ENCODE measurements around the gene SGPL1. TPM values are rescaled to one million over a fixed set of nuclear protein-coding genes. Genes with fewer than 3 reads are reported as not detected.

SGPL1 gene
- total RNA-seq, 2 experiments from 2014 or later, result 28.2 to 31.8 TPM

DNA sequence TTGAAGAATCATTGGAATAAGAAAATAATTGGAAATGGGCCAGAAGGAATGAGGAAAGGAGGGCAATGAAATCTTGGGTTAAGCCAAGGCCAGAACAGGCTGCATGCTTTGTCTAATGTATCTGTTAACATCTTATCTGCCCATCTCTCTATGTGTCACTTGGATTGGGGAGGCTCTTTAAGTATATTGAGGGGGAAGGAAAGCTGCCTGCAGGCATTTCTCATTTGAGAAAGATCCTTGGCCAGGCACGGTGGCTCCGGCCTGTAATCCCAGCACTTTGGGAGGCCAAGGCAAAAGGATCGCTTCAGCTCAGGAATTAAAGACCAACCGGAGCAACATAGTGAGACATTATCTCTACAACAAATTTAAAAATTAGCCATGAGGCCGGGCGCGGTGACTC is 58.3 kb downstream of the SGPL1 start:
- no peak overlapping the region for H3K27ac Mint-ChIP-seq
- no peaks in the 10 kb centered on the region for H3K36me3 Mint-ChIP-seq
- POLR2A ChIA-PET, result no interaction called here
- DNase-seq (no peak), ATAC-seq (ENCODE audit: low read depth) (no peak)
- H3K4me1 Mint-ChIP-seq, result no peaks in the 10 kb centered on the region
- H3K4me3 Mint-ChIP-seq, result no peak overlapping the region
- H3K27me3 Mint-ChIP-seq, result no peaks in the 10 kb centered on the region
- H3K9me3 Mint-ChIP-seq, result no peaks in the 10 kb centered on the region

DNA sequence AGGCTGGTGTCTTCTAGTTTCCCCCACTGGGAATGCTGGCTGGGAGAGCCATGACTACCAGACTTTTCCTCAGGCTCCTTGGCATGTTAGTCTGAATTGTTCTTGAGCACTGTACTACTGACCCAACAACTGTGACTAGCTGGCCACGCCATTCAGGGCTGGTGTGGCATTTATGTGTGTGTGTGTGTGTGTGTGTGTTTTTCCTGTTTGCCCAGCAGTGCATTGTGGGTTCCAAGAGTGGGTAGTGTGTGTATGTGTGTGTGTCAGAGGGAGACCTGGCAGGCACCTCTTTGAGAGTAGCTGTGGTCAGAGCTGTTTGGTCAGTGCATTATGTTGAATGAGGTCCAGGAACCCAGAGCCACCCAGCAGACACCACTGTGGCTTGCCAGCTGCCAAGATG is 63.5 kb downstream of the SGPL1 start:
- peaks cover 2% of the 10 kb centered on the region for H3K4me1 Mint-ChIP-seq
- no peak for ATAC-seq (ENCODE audit: low read depth)
- POLR2A ChIA-PET, result no interaction called here
- H3K36me3 Mint-ChIP-seq, result peaks cover 2% of the 10 kb centered on the region
- H3K9me3 Mint-ChIP-seq, result no peaks in the 10 kb centered on the region
- H3K27me3 Mint-ChIP-seq, result no peaks in the 10 kb centered on the region
- H3K27ac Mint-ChIP-seq, result no peak overlapping the region
- DNase-seq, result no peak
- no peak overlapping the region for H3K4me3 Mint-ChIP-seq

DNA sequence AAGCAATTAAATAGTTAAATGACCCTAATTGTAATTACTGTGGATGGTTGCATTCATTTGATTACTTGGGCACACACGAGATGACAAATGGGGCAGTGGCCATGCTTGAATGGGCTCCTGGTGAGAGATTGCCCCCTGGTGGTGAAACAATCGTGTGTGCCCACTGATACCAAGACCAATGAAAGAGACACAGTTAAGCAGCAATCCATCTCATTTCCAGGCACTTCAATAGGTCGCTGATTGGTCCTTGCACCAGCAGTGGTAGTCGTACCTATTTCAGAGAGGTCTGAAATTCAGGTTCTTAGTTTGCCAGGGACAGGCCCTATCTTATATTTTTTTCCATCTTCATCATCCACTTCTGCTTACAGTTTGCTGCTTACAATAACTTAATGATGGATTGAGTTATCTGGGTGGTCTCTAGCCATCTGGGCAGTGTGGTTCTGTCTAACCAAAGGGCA is 64.4 kb downstream of the SGPL1 start:
- peak; percentile 89 for ATAC-seq (ENCODE audit: low read depth)
- H3K36me3 Mint-ChIP-seq, result peaks cover 2% of the 10 kb centered on the region
- H3K27me3 Mint-ChIP-seq, result no peaks in the 10 kb centered on the region
- H3K4me1 Mint-ChIP-seq, result peaks cover 2% of the 10 kb centered on the region
- no peaks in the 10 kb centered on the region for H3K9me3 Mint-ChIP-seq
- POLR2A ChIA-PET, result no interaction called here
- peak; percentile 54 for DNase-seq
- no peak overlapping the region for H3K4me3 Mint-ChIP-seq
- H3K27ac Mint-ChIP-seq, result no peak overlapping the region

DNA sequence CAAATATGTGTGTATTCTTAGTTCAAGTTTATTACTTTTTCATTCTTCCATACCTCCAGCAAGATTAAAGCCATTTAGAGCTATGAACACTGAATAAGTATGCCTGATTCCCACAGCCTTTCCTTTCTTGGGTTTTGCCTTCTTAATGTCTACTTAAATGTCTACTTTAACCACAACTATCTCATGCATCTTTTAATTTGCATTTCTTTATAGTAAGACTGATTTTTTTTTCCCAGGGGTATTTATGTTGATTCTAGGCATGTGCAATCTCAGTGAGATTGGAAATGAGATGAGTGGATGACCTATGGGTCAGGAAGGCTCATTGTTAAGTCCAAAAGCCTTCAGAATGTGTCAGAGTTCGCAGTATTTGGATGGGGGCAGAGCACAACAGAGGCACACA is 69.0 kb downstream of the SGPL1 start:
- Mint-ChIP-seq H3K27ac (no peak overlapping the region), H3K36me3 (peaks cover 2% of the 10 kb centered on the region), H3K4me3 (no peak overlapping the region), H3K27me3 (no peaks in the 10 kb centered on the region), H3K9me3 (no peaks in the 10 kb centered on the region), H3K4me1 (peaks cover 16% of the 10 kb centered on the region)
- POLR2A ChIA-PET, result no interaction called here
- no peak for ATAC-seq (ENCODE audit: low read depth)
- no peak for DNase-seq

DNA sequence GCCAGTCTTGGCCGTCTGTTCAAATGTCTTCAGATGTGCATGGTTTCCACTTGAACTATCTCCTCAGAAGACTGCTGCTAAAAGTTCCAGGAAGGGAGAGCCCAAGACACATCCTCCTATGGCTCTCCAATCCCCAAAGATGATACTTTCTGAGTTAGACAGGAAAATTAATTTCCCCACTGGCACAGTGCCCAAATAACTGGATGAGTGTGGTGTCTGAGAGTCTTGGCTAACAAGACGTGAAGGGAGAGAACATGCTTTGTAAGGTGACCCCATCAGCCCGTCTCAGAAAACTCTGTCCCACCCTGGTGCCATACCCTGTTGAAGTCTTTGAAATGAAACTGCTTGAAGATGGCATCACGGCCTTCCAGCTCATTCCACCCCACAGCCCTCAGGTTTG is 69.7 kb downstream of the SGPL1 start:
- no peaks in the 10 kb centered on the region for H3K27me3 Mint-ChIP-seq
- POLR2A ChIA-PET, result no interaction called here
- peaks cover 16% of the 10 kb centered on the region for H3K4me1 Mint-ChIP-seq
- H3K36me3 Mint-ChIP-seq, result peaks cover 2% of the 10 kb centered on the region
- H3K27ac Mint-ChIP-seq, result no peak overlapping the region
- ATAC-seq (ENCODE audit: low read depth) (no peak), DNase-seq (no peak)
- H3K9me3 Mint-ChIP-seq, result no peaks in the 10 kb centered on the region
- H3K4me3 Mint-ChIP-seq, result no peak overlapping the region

DNA sequence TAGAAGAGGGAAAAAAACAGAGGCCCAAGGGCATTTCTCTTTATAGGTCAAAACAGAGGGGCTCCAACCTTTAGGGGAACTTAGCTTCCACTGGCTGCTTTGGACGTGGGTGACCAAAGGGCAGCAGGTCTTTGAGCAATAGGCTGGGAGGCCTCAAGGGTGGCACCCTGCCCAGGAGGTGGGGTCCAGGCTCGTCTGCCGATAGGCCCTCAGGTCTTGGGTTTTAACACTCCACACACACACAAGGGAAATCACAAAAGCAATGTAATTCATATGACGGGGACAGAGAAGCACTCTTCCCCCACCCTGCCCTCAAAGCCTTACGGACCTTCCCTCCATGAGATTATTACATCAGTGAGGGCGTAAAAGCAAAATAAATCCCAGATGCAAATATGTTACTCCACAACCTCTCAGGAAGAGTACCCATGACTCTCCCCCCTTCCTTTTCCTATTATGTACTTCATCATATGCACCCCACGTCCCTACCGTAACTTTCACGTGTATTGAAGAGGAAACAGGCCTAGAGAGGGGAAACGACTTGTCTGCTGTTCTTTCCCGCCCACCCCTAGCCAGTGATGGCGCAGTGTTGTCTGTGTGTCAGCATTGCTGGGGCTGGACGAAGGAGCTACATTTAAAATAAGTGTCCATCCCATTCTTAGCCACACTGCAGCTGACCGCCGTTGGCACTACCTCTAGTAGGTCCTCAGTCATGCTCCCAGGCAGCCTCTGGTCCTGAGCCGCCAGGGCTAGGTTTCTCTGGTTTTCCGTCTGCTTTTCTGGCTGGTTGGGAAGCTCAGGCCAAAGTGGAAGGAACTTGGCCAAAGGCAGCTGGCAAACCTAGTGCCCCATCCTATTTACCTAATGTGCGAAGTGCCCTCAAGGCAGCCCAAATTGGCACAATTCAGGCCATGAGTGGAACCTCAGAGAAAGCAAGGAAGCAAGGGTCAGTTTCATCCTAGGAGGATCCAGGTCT is 70.5 kb downstream of the SGPL1 start:
- POLR2A ChIA-PET, result interaction anchor here (0.6 kb wide), 1 partner anchor 1196 kb away, joined by 3 read pairs; no protein-coding TSS in a partner anchor
- DNase-seq (no peak), ATAC-seq (ENCODE audit: low read depth) (no peak)
- Mint-ChIP-seq H3K4me3 (no peak overlapping the region), H3K27ac (no peak overlapping the region), H3K27me3 (no peaks in the 10 kb centered on the region), H3K36me3 (peaks cover 2% of the 10 kb centered on the region), H3K9me3 (no peaks in the 10 kb centered on the region), H3K4me1 (peaks cover 16% of the 10 kb centered on the region)

DNA sequence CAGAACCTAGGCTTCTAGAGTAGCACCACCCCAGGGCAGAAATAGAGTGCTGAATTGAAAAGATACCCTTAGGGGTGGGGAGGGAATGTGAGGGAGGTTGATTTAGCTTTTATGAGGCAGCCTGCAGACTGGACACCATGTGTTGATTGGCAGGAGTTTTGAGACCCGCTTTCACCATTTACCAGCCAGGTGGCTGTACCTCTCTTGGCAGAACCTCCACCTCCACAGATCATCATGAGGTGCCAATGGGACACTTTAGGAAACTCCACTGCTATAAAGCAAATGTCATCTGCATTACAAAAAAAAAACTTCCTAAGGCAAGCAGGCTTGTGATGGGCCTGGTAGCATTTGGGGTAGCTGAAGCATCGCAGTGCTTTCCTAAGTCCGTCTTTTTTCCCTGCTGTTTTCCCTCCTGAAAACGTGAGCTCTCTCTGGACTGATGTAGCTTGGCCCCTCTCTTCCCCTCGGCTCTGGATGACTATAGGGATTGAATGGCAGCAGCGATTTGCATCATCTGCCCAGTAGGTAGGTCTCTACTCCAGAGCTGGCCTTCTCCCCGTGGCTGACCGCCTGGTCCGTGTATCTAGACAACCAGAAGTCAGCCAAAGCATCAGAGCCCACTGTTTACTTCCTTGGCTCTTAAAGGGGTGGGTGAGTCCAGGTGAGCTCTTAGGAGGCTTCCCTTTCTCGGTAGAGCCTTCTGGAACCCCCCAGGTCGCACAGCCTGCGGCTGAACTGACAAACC is 71.3 kb downstream of the SGPL1 start:
- POLR2A ChIA-PET, result interaction anchor here (0.5 to 0.6 kb wide), 2 partner anchors 293 to 1197 kb away, joined by 3 read pairs; no protein-coding TSS in a partner anchor
- H3K27ac Mint-ChIP-seq, result peak overlapping the region; percentile 73
- H3K4me3 Mint-ChIP-seq, result peak overlapping the region; percentile 76
- no peaks in the 10 kb centered on the region for H3K27me3 Mint-ChIP-seq
- ATAC-seq (ENCODE audit: low read depth) (no peak), DNase-seq (no peak)
- H3K36me3 Mint-ChIP-seq, result peaks cover 2% of the 10 kb centered on the region
- peaks cover 17% of the 10 kb centered on the region for H3K4me1 Mint-ChIP-seq
- H3K9me3 Mint-ChIP-seq, result no peaks in the 10 kb centered on the region

DNA sequence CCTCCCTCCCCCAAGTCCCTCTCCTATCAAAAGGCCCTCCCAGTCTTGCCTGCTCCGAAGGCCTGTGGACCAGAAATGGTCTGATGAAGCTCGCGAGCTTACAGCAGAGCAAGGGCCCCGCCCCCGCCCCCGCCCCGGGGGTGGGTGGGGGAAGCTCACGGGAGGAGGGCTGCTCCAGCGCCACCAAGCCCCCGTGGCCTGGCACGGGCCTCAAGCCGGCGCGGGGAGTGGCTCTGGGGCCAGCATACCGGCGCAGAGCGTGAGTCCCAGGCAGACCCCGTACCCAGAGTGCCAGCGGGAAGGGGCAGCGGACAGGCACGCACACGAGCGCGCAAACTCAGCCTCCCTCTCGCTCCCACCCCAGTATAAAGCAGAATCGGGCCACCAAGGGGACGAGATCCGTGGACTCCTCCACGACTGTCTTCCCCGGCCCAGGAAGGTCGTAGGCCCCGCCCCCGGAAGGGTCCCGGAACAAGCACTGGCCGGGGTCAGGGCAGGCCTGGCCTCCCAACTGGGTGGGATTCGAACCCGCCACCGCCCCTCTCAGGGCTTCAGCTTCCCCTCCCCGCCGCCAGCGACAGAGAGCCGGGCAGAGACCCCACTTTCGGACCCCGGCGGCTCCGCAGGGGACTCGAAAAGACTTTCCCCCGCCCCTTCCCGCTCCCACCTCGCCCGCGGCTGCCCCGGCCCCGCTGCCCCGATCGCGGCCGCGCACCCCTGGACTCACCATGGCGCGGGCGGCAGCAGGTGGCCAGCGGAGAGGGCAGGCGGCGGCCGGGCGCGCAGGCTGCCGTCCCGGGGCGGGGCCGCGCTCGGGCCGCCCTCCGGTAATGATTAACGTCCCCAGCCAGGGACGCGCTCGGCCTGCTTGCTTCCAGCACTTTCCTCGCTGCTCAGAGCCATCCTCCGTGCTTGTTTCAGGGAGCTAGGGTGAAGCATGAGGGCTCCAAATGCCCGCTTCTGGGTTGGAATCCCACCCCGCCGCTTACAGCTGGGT is 72.4 kb downstream of the SGPL1 start, which contains the start of gene PCBD1:
Gene PCBD1, minus strand, starts transcription at position 762 of the 997 bp plus-strand sequence. Its CDS starts 32 bp downstream, at position 730.
- POLR2A ChIA-PET, result no interaction called here
- Mint-ChIP-seq H3K9me3 (no peaks in the 10 kb centered on the region), H3K36me3 (peaks cover 2% of the 10 kb centered on the region), H3K27ac (peak within 1 kb of the TSS; percentile 84), H3K27me3 (no peaks in the 10 kb centered on the region), H3K4me3 (peak within 1 kb of the TSS; percentile 86), H3K4me1 (peaks cover 21% of the 10 kb centered on the region)
- ATAC-seq (ENCODE audit: low read depth) (peak; percentile 85), DNase-seq (peak; percentile 80)

DNA sequence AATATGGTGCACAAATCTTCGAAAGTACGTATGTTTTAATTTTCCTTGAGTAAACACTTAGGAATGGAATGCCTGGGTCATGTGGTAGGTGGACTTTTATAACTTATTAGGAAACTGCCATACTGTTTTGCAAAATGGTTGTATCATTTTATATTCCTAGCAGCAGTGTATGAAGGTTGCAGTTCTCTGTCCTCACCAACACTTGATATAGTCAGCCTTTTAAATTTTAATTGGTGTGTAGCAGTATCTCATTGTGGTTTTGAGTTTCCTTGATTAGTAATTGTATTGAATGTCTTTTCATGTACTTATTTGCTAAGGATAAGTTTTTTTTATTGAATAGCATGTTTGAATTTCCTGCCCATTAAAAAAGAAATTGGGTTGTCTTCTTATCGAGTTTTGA is 73.5 kb downstream of the SGPL1 start:
- peak overlapping the region; percentile 86 for H3K4me3 Mint-ChIP-seq
- H3K27me3 Mint-ChIP-seq, result no peaks in the 10 kb centered on the region
- DNase-seq (no peak), ATAC-seq (ENCODE audit: low read depth) (no peak)
- no peaks in the 10 kb centered on the region for H3K9me3 Mint-ChIP-seq
- POLR2A ChIA-PET, result no interaction called here
- peaks cover 23% of the 10 kb centered on the region for H3K4me1 Mint-ChIP-seq
- H3K27ac Mint-ChIP-seq, result no peak overlapping the region
- no peaks in the 10 kb centered on the region for H3K36me3 Mint-ChIP-seq

DNA sequence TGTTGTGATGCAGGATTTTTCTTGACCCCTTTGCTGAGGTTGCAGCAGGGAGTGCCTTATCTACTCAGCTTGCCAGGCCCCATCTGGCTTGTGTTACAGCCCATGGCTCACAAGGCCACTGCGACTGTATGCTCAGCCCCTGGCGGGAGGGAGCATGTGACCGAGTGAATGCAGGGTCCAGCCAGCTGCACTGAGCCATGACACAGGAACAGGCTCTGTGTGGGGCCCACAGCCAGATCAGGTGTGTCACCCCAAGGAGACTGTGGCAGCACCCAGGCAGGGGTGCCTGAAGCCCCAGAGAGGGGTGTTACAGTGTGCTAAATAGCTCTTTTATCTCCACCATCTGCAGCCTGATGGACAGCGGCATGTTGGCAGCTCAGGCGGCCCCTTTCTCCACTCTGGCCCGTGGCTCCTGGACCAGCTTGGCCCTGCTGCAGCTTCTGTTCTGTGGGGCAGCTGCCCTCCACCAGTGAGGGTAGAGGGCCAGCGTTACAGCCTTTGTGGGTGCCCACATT is 75.2 kb downstream of the SGPL1 start:
- no peak for ATAC-seq (ENCODE audit: low read depth)
- POLR2A ChIA-PET, result no interaction called here
- Mint-ChIP-seq H3K27me3 (peaks cover 1% of the 10 kb centered on the region), H3K27ac (no peak overlapping the region), H3K4me3 (no peak overlapping the region), H3K9me3 (no peaks in the 10 kb centered on the region), H3K4me1 (peaks cover 23% of the 10 kb centered on the region), H3K36me3 (no peaks in the 10 kb centered on the region)
- no peak for DNase-seq

DNA sequence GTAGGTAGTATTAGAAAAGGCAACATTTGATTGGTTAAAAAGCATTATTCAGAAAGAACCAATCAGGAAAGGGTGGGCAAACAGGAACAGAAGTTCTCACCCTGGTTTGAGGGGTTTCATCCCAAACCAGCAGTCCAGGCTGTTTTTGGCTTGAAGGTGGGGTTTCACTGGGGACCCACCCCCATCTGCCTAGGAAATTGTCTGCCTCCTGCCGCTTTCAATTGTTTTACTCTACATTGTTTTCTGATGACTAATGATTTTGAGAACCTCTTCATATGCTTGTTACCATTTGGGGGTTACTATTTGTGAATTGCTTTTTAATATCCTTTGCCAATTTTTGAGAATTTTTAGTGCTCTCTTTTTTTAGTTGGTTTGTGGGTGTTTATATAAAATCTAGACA is 75.9 kb downstream of the SGPL1 start:
- Mint-ChIP-seq H3K27me3 (peaks cover 1% of the 10 kb centered on the region), H3K4me1 (peaks cover 20% of the 10 kb centered on the region), H3K36me3 (no peaks in the 10 kb centered on the region), H3K27ac (no peak overlapping the region), H3K4me3 (no peak overlapping the region), H3K9me3 (no peaks in the 10 kb centered on the region)
- ATAC-seq (ENCODE audit: low read depth), result no peak
- POLR2A ChIA-PET, result no interaction called here
- no peak for DNase-seq

DNA sequence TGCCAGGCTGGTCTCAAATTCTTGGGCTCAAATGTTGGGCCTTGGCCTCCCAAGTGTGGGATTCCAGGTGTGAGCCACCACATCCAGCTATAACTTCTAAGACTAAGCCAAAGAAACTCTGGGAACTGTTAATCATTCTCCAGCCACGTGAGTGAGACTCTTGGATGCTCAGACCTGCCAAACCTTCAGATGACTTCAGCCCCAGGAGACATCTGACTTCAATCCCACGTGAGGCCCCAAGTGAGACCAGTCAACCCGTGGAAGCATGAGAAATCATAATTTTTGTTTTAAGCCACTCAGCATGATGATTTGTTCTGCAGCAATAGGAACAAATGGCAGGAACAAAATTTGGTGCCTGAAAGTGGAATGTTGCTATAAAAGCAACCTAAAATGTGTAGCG is 76.9 kb downstream of the SGPL1 start:
- POLR2A ChIA-PET, result no interaction called here

More for the DNA sequence above, 76.9 kb downstream of the SGPL1 start:
- H3K36me3 Mint-ChIP-seq, result no peaks in the 10 kb centered on the region
- H3K27ac Mint-ChIP-seq, result no peak overlapping the region
- H3K4me3 Mint-ChIP-seq, result no peak overlapping the region
- DNase-seq (no peak), ATAC-seq (ENCODE audit: low read depth) (no peak)
- H3K4me1 Mint-ChIP-seq, result peaks cover 16% of the 10 kb centered on the region
- H3K27me3 Mint-ChIP-seq, result peaks cover 1% of the 10 kb centered on the region
- H3K9me3 Mint-ChIP-seq, result no peaks in the 10 kb centered on the region
